EH (cell line): ENCODE data around the gene TCERG1L.
"Not testable (repeated sequence)": the region's sequence is repeated elsewhere in the genome, so short reads cannot be mapped to it uniquely, and the experiment has no call there.

Source experiments
- DNase-seq: peaks from one replicate; pipeline ENCODE4 v3.0.0-alpha.2; 2015; ENCODE audit warnings: low read depth

TCERG1L gene

DNA sequence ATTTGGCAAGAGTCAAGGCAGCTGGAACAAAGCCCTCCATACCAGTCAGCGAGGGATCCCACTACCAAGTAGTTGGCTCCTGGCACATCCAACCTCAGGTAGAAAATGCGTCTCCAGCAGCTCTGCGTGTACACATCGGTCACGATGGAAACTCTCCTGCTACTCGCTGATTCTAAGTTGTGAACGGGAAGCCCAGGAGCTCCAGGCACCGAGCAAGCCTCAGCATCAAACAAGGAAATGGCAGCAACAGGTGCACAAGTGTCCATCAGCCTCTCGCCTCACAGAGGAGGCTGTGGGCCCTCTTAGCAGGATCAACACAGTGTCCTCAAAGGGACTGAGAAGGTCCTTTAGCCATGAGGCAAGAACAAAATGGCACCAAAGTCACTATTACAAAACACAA lies 127.0 kb downstream of the TCERG1L start:
- no peak for DNase-seq

GRCh38 chr10:131183546-131184045 lies 127.9 kb downstream of the TCERG1L start:
- no peak for DNase-seq

GRCh38 chr10:131181456-131181855 lies 130.1 kb downstream of the TCERG1L start:
- DNase-seq, result no peak

DNA sequence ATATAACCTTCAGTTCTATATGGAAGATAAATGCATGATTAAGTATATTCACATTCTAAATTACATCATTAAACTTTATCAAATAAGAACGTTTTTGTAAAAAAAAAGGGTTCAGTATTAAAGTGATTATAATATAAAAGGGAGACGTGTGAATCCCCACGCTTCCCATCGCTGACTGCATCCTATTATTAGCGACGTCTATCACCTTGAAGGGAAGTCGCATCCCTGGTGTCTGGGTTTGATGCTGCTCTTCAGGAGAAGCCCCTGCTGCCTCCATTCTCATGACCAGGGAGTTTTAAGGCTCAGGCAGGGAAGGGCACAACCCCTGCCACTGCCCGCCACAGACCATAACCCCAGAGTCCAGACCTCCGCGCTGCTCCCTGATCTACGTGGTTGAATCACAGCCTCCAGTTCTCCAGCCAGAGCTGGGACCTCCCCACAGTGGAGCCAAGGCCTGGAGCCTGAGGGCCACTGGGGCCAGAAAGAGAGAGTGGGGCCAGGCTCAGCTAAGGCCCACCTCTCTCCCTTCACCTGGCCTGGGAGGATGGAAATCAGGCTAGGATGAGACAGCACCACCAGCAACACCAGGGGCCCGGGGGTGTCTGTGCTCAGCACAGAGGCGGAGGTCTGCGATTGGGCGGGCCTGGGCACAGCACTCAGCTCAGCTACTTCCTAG lies 130.6 kb downstream of the TCERG1L start:
- no peak for DNase-seq

DNA sequence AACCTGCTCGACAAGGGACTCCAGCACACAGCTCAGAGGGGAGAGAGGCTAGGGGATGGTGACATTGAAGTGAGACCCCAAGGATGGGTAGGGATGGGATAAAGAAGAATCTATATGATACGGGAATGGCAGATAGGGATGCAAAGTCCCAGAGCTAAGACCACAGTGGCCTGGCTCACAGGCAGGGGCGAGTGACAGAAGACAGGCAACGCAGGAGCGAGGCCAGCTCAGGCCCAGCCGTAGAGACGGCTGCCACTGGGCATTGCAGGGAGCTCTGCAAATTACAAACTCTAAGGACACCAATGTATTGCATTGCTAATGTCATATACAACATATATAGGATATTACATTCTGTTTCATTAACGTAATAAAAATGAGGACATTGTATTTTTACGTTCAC lies 131.4 kb downstream of the TCERG1L start:
- DNase-seq, result no peak

DNA sequence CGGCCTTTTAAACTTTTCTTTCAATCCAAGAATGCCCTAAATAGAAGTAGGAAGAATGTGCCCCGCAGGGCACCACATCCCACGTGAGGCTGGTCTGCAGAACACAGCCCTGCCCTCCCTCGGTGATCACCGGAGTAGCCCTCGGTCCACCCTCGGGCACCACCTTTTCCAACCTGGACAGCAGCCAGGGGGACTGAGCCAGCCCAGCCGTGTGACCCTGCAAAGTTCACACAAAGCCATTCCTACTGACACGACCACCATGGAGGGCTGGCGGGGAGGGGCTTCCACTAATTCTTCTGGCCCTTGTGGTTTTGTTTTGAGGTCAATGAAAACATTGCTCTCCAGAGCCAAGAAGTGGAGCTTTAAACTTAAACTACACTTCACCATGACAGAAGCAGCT lies 132.2 kb downstream of the TCERG1L start:
- DNase-seq, result no peak

GRCh38 chr10:131178521-131179331 lies 132.8 kb downstream of the TCERG1L start:
- DNase-seq, result no peak

- no peak for DNase-seq
Measured at GRCh38 chr10:131177431-131178327, 133.8 kb downstream of the TCERG1L start.

- no peak for DNase-seq
Measured at GRCh38 chr10:131176907-131177306, 134.6 kb downstream of the TCERG1L start.

GRCh38 chr10:131176324-131176723 lies 135.2 kb downstream of the TCERG1L start:
- not testable (repeated sequence) for DNase-seq

- DNase-seq, result no peak
Measured at GRCh38 chr10:131175891-131176290, 135.6 kb downstream of the TCERG1L start.

DNA sequence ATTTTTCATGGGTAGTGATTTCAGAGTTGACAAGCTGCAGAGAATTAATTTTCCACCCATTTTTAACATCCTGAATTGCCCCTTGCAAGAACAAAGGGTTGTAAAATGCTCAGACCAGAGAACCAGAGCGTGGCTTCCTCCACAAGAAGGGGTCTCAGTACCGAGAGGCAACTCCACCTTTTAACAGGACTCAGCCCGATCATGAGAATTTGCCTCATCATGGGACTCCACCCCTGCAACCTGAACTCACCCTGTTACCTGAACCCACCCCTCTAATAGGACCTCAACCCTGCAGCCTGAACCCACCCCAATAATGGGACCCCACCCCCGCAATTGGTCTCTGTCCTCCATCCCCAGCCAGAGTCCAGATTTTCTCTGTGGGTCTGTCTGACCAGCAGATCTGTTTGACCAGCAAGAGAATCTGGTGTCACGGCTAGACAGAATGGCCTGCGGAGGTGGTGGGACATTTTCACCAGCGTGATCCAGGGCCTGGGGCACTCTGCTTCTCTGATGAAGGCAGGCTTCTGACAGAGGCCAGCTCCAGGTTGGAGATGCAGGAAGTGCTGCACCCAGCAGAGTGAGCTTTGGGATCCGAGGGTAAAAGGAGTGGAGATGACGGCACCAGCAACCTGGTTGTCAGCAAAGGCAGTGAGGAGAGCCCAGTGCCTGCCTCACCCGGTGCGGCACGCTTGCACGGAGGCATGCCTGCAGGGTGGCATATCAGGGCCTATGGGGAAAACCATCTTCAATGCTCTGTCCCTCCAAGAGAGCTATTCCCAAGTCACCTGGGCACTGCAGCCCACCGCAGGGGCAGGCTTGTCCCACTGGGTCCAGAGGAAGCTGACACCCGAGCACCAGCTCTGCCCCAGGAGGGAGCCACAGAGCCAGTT lies 136.6 kb downstream of the TCERG1L start:
- DNase-seq, result no peak

DNA sequence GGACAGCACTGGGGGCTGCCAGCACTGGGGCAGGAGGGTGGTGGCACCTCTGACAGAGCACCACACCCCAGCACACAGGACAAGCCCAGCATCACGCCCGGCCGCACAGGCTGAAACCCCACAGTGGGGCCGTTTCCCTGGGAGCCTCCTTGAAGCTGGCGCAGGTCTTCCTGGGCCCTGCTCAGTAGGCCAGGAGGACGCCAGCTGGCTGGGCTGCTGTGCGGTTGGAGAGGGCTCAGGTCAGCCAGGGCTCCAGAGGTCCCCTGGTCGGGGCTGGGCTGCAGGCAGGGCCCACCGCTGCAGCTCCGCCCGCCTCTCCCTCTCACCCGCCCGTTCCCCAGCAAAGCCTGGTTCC lies 137.3 kb downstream of the TCERG1L start:
- DNase-seq, result no peak

GRCh38 chr10:131173484-131174210 lies 137.9 kb downstream of the TCERG1L start:
- DNase-seq, result no peak

DNA sequence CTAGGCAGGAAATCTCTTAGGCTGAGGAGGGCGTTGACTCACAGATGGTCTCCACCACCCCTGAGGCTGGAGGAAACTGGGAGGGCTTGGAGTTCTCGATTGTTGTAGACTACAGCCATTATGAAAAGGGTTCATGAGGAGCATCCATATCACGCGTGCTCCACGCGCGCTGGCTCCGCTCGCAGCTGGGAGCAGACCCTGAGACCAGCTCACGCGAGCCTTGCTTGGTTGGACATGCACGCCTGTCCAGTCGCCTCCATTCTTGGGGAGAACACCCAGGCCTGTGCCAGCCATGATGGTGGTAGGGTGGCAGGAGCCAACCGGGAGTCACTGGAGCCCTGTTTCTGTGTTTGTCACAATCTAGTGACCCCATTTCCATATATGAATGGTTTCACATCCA lies 139.1 kb downstream of the TCERG1L start:
- DNase-seq, result no peak

DNA sequence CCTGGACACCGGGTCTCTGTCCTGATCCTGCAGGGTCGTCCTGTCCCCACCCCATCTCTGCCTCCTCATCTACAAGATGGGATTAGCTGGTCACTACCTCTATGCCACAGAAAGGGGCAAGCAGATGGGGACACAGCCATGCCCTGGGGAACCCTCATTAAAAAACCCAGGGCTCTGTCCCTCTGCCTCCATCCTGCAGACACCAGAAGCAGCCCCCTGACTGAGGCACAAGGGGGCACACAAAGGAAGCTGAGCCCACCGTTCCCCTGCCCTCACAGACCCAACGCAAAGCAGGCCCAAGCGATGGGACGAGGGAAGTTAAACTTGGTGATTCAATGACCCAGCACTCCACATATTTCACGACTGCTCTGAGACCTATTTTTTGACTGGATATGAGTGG lies 142.4 kb downstream of the TCERG1L start:
- DNase-seq, result no peak

GRCh38 chr10:131168238-131168875 lies 143.2 kb downstream of the TCERG1L start:
- no peak for DNase-seq

GRCh38 chr10:131167036-131167860 lies 144.3 kb downstream of the TCERG1L start:
- DNase-seq, result no peak

DNA sequence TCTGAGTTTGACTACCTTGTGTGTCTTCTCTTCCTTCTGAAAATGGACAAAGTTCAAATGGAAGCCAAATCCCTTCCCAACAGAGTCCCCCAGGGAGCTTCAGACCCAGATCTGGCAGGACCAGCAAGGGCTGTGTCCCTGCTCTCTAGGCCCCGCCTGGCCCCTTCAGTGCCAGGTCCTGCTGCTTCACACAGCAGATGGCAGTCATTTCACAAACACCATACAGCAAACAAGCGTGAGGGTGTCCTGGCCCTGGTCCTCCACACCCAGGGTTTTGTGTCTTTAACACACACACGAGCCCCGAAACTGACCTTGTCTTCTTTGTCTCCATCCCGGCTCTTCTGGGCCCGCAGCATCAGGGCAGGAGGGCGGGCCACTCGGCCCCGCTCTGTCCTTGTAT lies 145.0 kb downstream of the TCERG1L start:
- no peak for DNase-seq
